Choroid plexus epithelial cell (primary cell): ENCODE measurements around the gene MAMDC4.

Experiments used
- DNase-seq: peaks from one replicate; pipeline ENCODE4 v3.0.0-alpha.2; 2010; ENCODE audit warnings: low read depth
- H3K4me3 ChIP-seq: 2 replicates; pipeline ENCODE4 v1.5.1; 2011; ENCODE audit warnings: low read depth, mild to moderate bottlenecking, control low read depth, low read length, moderate library complexity
- CTCF ChIP-seq: conservative IDR thresholded peaks from 2 replicates; pipeline ENCODE4 v1.5.1; 2011; ENCODE audit warnings: low read depth, mild to moderate bottlenecking, control low read depth, inconsistent platforms, low read length, moderate library complexity

Gene MAMDC4

GRCh38 chr9:136860529-136860928 is 8.4 kb downstream of the MAMDC4 start:
- DNase-seq: no peak
- TF ChIP-seq CTCF: no peak
- no peak overlapping the region for H3K4me3 ChIP-seq

- no peak for TF ChIP-seq CTCF
- no peak for DNase-seq
- no peak overlapping the region for H3K4me3 ChIP-seq
Observed at GRCh38 chr9:136860933-136861873, 9.1 kb downstream of the MAMDC4 start.

GRCh38 chr9:136861874-136862457 is 9.8 kb downstream of the MAMDC4 start:
- no peak for TF ChIP-seq CTCF
- no peak for DNase-seq
- H3K4me3 ChIP-seq: no peak overlapping the region

- TF ChIP-seq CTCF: no peak
- DNase-seq: no peak
- no peak overlapping the region for H3K4me3 ChIP-seq
Observed at GRCh38 chr9:136862849-136863622, 10.9 kb downstream of the MAMDC4 start.

- no peak for DNase-seq
- H3K4me3 ChIP-seq: no peak overlapping the region
- no peak for TF ChIP-seq CTCF
Observed at GRCh38 chr9:136863623-136864273, 11.6 kb downstream of the MAMDC4 start.

GRCh38 chr9:136865041-136865767 is 13.1 kb downstream of the MAMDC4 start:
- peak overlapping the region; percentile 93 for H3K4me3 ChIP-seq
- no peak for DNase-seq
- no peak for TF ChIP-seq CTCF
